Activated gamma-delta T cell treated with Interleukin-2 at 50 U/mL for 16 hours (primary cell): ENCODE results near the gene ETNK2.
A peak's percentile ranks its signal among the peaks of the same experiment; 100 is the strongest.

Experiments used
- DNase-seq: peaks from one replicate; pipeline ENCODE4 v3.0.0-alpha.2; 2020

Gene ETNK2, protein sequence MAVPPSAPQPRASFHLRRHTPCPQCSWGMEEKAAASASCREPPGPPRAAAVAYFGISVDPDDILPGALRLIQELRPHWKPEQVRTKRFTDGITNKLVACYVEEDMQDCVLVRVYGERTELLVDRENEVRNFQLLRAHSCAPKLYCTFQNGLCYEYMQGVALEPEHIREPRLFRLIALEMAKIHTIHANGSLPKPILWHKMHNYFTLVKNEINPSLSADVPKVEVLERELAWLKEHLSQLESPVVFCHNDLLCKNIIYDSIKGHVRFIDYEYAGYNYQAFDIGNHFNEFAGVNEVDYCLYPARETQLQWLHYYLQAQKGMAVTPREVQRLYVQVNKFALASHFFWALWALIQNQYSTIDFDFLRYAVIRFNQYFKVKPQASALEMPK

DNA sequence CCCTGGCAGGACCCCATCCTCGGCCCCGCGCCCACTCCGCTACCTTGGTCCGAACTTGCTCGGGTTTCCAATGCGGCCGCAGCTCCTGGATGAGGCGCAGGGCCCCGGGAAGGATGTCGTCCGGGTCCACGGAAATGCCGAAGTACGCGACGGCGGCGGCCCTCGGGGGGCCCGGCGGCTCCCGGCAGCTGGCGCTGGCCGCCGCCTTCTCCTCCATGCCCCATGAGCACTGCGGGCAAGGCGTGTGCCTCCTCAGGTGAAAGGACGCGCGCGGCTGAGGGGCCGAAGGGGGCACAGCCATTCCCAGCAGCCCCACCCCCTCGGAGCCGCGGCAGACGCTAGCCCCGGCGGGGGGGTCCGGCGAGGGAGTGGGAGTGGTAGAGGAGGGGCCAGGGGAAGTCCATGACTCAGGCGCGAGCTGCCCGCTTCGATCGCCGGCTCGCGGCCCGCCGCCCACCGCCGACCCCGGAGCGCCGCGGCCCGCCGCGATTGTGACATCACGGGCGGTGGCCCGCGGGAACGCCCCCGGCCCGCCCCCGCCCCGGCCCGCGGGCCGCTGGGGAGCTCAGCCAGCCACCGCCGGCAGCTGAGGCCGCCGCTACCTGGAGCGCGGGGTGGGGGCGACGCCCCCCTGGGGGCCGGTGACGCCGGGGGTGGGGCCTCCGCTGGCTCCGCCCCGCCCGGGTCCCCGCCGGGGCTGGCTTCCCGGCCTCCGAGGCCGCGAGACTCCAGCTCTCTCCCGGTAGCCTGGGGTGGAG lies at the start of gene ETNK2:
Gene ETNK2 (minus strand): TSS at position 493 of the 758 bp plus-strand sequence. CDS start 192 bp downstream, at position 301.
- peak; percentile 49 for DNase-seq

DNA sequence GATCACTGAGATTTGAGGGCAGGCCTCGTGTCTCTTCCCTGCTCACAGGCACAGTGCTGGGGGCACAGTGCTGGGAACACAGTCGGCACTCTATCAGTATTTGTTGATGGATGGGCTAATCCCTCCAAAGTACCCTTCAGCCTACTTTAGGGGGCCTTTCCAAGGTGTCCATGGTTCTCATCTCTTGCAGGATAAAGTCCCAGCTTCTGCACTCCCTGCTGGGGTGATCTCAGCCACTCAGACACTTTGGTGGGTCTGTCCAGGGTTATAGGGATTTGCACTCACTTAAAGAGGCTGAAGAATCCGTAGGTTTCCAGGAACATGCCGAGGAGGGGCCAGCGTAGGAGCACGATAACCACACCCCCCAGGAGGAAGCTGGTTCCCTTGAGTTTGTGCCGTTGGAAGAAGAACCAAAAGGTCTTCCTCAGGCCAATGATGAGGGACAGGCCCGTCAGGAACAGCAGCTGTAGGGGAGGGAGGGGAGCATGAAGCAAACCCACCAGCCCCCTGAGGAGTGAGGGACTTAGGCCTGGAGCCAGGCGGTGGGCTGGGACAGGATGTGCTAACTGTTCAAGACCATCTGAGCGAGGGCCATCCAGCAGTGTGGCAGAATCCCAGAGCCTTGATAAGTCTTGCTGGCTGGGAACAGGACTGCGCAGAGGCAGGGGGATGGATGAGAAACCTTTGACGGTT lies 49.6 kb upstream of the ETNK2 start:
- DNase-seq, result no peak

DNA sequence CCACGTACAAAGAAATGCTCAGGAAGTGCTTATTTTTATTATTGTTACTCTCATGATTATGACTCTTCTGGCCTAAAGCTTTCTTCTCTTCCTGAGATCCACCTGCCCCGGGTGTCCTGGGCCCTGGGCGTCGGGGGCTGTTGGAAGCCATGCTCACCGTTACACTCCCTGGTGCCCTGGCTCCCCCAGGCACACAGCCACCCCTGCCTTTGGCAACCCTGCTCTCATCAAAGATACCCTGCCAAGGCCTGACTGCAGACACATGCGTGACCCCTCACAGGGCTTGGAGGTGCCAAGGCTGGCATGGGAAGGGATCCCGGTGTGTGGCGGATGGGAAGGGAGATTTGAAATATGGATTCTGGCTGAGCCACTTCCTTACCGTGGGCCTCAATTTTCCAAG lies 47.7 kb upstream of the ETNK2 start:
- DNase-seq, result no peak

DNA sequence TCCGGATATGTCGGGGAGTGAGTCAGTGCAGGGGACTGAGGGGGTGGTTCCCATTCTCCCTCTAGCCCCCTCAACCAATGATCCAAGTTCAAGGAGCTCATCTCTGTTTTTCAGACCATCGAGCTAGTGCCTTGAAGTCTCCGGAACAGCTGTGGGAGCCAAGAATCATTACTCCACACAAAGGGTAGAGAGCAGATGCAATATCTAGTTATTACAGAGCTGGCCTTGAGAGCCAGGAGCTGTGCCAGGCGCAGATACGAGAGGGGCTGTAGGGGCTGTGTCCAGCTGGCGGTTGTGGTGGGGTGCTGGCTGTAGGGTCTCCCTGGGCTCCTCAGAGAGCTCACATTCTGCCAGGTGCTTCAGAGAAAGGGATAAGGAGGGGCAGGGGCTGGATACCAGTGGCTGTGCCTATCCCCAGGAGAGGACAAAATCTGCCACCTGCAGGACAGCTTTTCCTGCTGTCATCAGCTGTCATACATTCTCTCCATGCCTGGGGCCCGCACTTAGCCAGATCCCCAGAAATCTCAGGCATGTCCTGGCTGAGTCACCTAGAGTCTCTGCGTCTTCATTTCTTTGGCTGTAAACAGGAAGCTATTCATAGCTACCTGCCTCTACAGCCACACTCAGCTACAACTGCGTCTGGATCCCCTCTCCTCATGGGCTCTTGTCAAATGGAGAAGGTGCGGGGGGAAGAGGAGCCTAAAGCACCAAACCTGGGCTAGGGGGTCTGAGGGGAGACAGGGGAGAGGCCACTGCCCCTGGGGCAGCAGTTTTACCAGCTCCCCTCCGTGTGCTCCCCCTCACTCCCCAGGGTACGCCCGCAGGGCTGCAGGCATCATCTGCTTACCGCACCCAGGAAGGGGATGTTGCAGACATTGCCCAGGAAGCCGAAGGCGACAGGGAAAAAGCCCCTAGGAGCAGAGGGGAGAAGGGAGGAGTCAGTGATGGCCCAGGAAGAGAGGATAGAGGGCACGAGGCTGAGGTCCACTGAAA lies 46.8 kb upstream of the ETNK2 start:
- DNase-seq, result no peak

DNA sequence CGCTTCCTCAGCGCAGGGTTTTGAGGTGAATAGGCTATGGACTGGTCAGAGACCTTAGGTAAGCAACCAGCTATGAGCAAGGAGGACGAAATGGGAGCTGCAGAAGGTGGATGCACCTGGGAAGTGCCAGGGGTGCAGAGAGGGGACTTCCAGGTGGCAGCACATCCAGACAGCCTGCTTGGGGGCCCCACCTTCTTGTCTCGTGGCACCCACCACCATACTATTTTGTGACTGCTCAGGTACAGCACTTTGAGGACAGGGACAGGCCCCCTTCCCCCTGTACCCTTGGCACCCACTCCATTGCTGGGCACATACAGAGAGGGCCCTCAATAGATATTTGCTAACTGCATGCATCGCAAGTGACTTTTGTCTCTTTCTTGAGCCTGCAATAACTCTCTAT lies 45.2 kb upstream of the ETNK2 start:
- DNase-seq, result no peak

DNA sequence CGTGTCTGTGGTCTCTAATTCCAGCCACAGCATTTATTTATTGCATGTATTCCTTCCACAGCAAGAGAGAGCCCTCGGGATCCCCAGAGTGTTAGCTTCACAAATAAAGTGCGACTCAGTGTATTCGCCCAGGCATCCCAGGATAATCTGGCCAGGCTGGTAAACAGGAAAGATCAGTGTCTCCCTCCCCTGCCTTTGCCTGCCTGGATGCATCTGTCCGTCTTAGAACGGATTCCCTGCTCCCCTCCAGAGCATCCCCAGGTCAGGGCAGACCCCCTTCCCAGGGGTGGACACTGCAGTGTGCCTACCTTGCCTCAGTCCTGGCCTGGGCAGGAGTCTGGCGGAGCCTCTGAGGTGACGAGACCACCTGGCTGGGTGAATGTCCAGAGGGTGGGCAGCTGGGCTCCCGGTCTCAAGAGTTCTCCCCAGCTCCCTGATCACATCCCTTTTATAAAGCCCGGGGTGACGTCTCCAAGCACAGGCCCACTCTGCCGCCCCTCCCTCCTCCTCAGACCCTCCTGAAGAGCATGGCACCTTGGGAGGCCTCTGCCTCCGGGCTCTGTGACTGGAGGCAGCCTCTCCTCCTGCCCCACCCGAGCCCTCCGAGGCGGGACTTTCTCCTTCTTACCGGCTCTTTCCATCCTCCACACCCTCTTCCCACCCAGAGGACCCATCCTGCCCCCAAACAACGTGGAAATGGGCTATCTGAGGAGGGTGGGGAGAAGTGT lies 44.4 kb upstream of the ETNK2 start, which contains the start of gene KISS1:
Gene KISS1 (minus strand): TSS at position 424 of the 728 bp plus-strand sequence. CDS start 3,615 bp downstream, outside the sequence.
- DNase-seq, result no peak

DNA sequence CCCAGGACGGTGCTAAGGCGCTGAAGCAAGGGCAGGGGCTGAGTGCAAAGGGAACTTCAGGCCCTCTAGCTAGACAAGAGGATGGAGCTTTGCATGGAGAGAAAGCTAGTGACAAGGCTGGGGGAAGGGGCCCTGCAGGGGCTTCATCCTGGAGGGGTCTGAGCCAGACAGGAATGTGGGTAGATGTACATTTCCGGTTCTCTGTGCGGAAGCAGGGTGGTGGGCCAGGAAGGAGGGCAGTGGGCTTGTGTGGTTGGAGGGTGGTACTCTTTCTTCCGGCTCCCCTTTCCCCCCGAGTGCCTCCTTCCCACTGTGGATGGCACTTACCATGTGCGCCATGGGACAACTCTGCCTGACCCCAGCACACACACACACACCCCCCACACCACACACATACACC lies 42.9 kb upstream of the ETNK2 start:
- DNase-seq, result no peak

DNA sequence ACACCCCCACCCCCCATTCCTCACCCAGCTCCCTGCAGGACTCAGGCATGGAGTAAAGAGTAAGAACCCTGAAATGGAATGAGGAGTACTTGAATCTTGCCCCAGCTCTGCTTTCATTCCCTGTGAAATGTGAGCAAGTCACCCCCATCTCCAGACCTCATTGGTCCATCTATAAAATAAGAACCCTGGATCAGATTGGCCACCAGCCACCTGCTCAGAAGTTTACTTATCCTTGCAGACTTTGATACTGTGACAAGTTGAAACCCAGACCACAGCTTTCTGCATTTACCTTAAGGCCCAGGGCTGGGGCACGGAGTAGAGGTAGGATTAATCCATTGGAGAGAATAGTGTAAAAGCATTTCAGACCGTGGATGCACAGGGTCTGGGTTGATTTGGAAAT lies 42.2 kb upstream of the ETNK2 start:
- no peak for DNase-seq

DNA sequence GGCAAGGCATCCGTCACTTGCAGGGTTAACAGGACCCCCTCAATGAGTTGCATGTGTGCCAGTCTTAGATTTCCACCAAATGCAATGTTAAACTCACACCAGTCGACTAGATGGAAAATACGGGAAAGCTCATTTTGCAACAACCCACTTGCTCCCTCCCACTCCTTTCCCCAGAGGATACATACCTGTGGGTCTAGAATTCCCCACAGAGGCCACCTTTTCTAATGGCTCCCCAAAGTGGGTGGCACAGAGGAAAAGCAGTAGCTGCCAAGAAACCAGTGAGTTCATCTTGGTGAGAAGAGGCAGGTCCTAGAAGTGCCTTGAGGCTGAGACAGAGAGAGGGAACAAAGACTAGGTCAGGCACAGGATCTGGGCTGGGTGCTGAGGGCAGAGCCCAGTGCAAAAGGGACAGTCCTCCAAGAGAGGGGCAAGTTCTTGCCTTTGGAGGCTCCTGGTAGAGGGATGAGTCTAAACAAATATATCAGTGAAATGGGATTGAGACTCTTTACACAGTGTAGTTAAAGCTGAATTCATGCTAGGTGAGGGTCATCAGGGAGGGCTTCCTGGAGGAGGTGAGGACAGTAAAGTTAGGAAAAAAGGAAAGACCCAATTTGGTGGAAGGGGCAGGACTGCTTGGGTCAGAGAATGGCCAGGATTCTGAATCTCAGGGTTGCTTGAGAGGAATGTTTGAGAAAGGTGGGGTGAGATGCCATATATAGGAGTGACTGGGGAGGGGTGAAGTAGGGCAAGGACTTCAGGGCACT lies 40.9 kb upstream of the ETNK2 start:
- DNase-seq, result no peak

DNA sequence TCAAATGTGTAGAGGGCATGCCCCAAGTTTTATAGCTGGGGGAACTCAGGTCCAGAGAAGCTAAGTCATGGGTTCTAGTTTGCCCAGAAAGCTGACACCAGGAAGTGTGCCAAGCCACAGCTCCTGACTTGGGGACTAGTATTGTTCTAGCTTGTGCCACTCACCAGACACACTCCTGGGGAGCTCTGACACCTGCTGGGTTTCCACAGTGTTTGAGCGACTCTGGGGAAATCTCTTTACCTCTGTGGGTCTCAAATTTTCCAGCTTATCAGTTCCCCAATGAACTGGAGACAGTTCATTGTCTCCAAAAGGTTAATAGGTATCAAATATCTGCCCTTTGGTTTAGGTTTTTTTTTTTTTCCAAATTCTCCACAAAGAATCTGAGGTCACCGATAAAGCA lies 40.2 kb upstream of the ETNK2 start:
- no peak for DNase-seq

DNA sequence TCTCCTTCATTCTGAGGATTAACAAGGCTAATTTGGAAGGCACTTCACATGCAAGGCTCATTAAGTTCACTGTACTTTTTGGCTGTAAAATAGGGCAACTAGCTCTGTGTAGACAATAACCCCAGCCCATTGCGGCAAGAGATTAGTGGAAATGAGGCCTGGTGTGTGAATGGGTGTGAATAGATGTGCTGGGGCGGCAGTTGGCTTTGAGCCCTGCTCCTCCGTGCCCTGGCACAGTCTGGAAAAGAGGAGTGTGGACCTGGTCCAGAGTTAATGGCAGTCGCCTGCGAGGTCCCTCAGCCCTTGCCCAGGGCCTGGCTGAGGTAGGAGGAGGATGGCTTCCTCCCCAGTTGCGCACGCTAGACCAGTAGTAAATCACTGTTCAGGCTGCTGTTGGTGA lies 39.6 kb upstream of the ETNK2 start:
- DNase-seq, result no peak

DNA sequence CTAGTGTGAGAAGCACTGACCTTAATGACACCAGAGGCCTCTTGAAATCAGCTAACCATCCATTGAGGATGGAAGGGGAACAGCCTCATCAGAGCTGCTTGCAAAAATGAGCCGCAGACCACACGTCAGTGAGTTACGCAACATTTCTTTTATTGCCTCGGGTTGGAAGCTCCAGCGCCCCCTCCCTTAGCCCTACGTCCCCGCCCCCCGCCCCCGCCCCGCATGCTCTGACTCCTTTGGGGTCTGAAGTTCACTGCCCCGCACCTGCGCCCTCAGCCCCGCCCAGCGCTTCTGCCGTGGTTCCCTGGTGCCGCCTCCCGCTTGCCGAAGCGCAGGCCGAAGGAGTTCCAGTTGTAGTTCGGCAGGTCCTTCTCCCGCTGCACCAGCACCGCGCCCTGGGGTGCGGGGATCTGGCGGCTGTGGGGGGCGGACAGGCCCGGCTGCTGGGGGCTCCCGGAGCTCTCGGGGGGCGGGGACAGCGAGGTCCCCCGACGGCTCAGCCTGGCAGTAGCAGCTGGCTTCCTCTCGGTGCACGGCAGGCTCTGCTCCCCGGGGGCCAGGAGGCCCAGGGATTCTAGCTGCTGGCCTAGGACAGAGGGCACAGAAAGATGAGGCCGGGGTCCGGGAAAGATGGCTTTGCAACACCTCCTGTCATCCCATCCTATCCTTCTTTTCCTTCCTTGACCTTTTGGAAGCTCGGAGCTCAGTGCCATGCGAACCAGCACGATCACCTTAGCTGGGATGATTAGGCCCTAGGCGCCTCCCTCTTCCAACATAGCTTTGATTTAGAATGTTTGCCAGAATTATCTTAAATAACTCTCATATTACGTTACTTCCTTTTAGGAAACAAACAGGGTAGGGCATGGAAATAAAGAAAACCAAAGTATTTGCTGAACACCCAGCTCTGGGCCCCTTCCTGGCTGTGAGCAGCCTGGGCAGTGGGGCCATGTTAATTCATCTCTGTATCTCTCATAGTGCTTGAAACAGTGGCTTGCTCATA lies 38.7 kb upstream of the ETNK2 start:
- DNase-seq, result no peak

DNA sequence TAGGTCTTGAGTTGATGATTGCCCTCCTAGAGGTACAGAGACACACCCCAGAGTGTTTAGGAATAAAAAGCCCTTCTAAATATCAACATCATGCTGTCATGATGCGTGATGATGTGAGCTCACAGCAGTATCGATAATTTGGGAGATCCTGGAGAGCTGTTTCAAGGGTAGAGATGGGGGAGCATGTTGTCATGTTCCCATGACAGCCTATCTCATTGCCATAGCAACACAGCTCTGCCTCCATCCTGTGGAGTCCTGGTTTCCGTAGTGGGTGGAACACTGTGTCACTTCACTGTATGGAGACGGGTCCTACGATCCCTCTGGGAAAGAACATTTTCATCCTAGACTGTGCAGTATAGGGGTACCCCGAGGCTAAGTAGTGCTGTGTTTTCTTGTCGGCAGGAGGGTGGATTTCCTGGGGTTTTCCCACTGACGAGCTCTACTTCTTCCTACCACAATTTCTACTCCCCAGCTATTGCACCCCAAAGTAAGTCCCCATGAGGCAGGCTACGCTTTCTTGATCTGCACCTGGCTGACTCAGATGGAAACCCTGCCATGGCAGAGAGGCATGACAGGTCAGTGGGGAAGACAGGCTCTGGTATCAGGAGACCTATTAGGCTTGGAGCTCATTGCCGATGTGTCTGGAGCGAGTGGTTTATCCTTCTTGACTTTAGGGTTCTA lies 37.3 kb upstream of the ETNK2 start:
- no peak for DNase-seq

DNA sequence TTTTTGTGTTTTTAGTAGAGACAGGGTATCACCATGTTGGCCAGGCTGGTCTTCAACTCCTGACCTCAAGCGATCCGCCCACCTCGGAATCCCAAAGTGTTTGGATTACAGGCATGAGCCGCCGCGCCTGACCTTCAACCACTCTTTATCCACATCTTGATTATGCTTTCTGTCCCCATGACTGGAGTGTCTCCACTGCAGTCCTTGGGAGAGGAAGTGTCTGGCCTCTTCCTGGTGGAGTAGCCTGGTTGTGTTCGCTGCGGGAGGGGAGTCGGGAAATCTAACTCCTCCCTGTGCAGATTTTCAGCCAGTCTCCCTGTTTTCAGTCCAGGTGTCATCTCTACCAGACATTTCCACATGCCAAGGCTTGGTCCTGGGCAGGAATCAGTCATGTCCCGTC lies 34.8 kb upstream of the ETNK2 start:
- DNase-seq, result no peak

DNA sequence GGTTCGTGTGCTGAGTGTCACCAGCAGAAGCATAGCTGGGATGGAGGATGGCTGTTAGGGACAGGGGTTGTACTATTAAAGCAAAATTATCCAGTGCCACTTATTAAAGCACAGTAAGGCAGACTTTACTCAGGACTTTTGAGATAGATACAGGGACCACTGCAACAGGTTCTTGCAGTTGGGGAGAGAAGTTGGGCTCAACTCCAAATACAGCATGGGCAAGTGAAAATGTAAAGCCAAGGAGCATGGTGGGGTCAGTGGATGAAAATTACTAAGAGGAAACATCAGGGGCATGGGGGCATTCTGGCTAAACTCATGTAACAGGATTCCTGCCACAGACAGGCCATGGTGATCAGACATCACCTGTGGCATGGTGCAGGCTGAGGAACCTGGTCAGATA lies 29.3 kb upstream of the ETNK2 start:
- DNase-seq, result no peak

DNA sequence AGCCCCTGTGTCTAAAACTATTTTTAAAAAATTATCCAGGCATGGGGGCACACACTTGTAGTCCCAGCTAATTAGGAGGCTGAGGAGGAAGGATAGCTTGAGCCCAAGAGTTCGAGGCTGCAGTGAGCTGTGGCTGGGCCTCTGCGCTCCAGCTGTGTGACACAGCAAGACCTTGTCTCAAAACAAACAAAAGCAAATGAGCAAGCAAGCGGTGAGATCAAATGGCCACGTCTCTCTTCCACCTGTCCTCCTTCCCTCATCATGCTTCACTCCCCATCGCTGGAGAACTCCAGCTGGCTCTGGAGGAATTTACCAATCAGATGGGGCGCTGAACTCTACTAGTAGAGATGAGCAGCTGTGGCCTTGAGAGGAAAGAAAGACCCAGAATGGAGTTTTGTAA lies 28.3 kb upstream of the ETNK2 start:
- no peak for DNase-seq

DNA sequence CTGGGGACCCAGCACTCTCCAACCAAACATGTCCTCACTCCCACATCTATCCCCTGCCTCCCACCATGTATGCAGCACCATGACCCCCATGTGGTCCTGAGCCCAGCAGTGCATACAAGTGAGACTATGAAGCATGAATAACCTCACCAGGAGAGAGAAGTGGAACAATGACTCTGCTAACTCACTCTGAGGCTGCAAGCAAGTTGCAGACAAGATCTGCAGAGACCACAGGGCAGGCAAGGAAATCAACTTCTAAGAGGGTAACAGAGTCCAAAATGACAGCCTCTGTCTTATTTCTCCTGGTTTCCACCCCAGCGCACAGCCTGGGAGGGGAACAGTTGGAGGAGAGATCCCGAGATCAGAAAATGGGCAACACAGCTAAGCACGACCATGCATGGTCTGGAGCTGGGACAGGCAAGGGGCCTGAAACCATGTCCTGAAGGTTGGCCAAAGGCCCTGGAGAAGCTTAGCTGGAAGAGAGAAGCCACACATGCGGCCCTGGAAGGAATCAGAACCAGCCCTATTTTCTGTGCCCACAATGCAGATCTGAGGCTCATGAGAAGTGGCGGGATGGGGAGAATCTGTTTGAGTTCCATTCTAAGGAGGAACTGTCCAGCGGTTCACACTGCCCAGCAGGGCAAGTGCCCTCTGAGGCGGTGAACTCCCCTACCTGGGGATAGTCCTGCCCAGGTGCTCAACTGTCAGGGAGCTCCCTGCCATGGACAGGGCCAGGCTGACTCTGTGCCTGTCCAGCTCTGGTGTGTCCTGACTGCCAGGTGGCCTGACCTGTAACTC lies 26.8 kb upstream of the ETNK2 start:
- DNase-seq, result no peak

DNA sequence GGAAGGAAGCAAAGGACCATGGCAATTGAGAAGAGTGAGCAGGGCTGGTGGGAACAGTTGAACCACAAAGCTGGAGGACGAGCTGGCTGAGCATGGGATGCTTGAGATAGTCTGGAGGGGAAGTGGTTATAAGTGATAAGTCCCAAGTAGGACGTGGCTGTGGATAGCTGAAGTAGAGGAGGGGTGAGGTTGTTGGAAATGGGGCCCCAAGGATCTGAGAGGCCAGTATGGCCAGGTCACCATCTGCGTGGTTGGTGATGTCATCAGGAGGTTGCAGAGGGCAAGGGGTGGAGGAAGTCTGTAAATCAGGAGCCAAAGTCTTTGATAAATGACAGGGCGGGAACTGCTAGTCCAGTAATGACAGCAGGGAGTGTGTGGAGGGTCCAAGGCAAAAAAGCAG lies 25.3 kb upstream of the ETNK2 start:
- DNase-seq, result no peak
